HEK293 (cell line): ENCODE results near the gene CPN1.

Experiments
- CTCF ChIA-PET: fragments of 350-600 bp; formaldehyde crosslinking; extraction: SDS; loops from one replicate; lab custom pipeline; 2021; ENCODE audit warnings: antibody characterized with exemption; lab: Yijun Ruan, JAX
- POLR2A ChIA-PET: fragments of 300-600 bp; formaldehyde crosslinking; extraction: SDS; loops from one replicate; lab custom pipeline; 2020; ENCODE audit warnings: antibody characterized with exemption, inconsistent platforms; lab: Yijun Ruan, JAX
- H3K27ac ChIP-seq: fragments of 200-500 bp; sonication (Bioruptor generic); 2 replicates; pipeline ENCODE4 v1.5.1; 2014; ENCODE audit warnings: low read depth, low read length, control low read depth, inconsistent platforms; ENCODE audit errors: extremely low read depth
- H3K36me3 ChIP-seq, 2 experiments: fragments of 200-500 bp in 1 of 2; sonication (Bioruptor generic) in 1 of 2; 1 replicate in 1 of 2; 2 replicates in 1 of 2; pipeline ENCODE4 v1.5.1; 2014 to 2017; ENCODE audit warnings: inconsistent platforms in 2 of 2, low read length in 2 of 2; ENCODE audit not compliant: control insufficient read depth in 2 of 2, insufficient read depth in 1 of 2
- H3K4me1 ChIP-seq: fragments of 200-500 bp; sonication (Bioruptor generic); 2 replicates; pipeline ENCODE4 v1.5.1; 2014; ENCODE audit warnings: mild to moderate bottlenecking, low read length, inconsistent platforms; ENCODE audit not compliant: control insufficient read depth, insufficient read depth
- H3K4me3 ChIP-seq: 2 replicates; pipeline ENCODE4 v1.5.1; 2011; ENCODE audit warnings: low read depth, mild to moderate bottlenecking, control low read depth, low read length, moderate library complexity
- H3K9me3 ChIP-seq: fragments of 200-500 bp; sonication (Bioruptor generic); 2 replicates; pipeline ENCODE4 v1.5.1; 2014; ENCODE audit warnings: low read depth, low read length, inconsistent platforms; ENCODE audit not compliant: control insufficient read depth, insufficient read depth
- HOXA7 ChIP-seq: sonication (generic); formaldehyde crosslinking; IDR thresholded peaks from 2 replicates; pipeline ENCODE4 v1.8.1; 2022; ENCODE audit warnings: missing genetic modification reagents, borderline replicate concordance
- SP2 ChIP-seq: fragments of 450-650 bp; formaldehyde crosslinking; IDR thresholded peaks from 2 replicates; pipeline ENCODE4 v1.5.1; 2016; ENCODE audit warnings: missing biosample characterization, missing genetic modification characterization
- SP7 ChIP-seq: fragments of 450-650 bp; formaldehyde crosslinking; IDR thresholded peaks from 2 replicates; pipeline ENCODE4 v1.5.1; 2016; ENCODE audit warnings: missing biosample characterization, missing genetic modification characterization
- TCF7L2 ChIP-seq: IDR thresholded peaks from 2 replicates; pipeline ENCODE4 v1.6.1; 2011; ENCODE audit warnings: low read depth, mild to moderate bottlenecking, inconsistent platforms, low read length, moderate library complexity, borderline replicate concordance
- ZBTB17 ChIP-seq: fragments of 450-650 bp; formaldehyde crosslinking; IDR thresholded peaks from 2 replicates; pipeline ENCODE4 v1.5.1; 2016; ENCODE audit warnings: missing biosample characterization, missing genetic modification characterization
- ZBTB8A ChIP-seq: fragments of 450-650 bp; formaldehyde crosslinking; IDR thresholded peaks from 2 replicates; pipeline ENCODE4 v1.5.1; 2016; ENCODE audit warnings: missing biosample characterization, missing genetic modification characterization
- ZNF18 ChIP-seq: fragments of 450-650 bp; formaldehyde crosslinking; IDR thresholded peaks from 2 replicates; pipeline ENCODE4 v1.5.1; 2016; ENCODE audit warnings: missing biosample characterization, missing genetic modification characterization
- ZNF302 ChIP-seq: fragments of 450-650 bp; formaldehyde crosslinking; IDR thresholded peaks from 2 replicates; pipeline ENCODE4 v1.5.1; 2016; ENCODE audit warnings: missing biosample characterization, missing genetic modification characterization, low read depth
- ZNF366 ChIP-seq: fragments of 450-650 bp; formaldehyde crosslinking; conservative IDR thresholded peaks from 2 replicates; pipeline ENCODE4 v1.5.1; 2016; ENCODE audit warnings: missing biosample characterization, missing genetic modification characterization
- ZNF514 ChIP-seq: fragments of 450-650 bp; formaldehyde crosslinking; IDR thresholded peaks from 2 replicates; pipeline ENCODE4 v1.5.1; 2016; ENCODE audit warnings: missing biosample characterization, missing genetic modification characterization
- ZNF530 ChIP-seq: fragments of 450-650 bp; formaldehyde crosslinking; IDR thresholded peaks from 2 replicates; pipeline ENCODE4 v1.5.1; 2016; ENCODE audit warnings: low read depth, missing biosample characterization, missing genetic modification characterization
- ZNF837 ChIP-seq: fragments of 450-650 bp; formaldehyde crosslinking; IDR thresholded peaks from 2 replicates; pipeline ENCODE4 v1.5.1; 2016; ENCODE audit warnings: missing biosample characterization, missing genetic modification characterization
- TF ChIP-seq, protein P1 (sequence below): fragments of 450-650 bp; formaldehyde crosslinking; IDR thresholded peaks from 2 replicates; pipeline ENCODE4 v1.5.1; 2016; ENCODE audit warnings: missing biosample characterization, missing genetic modification characterization, borderline replicate concordance
- TF ChIP-seq, protein P2 (sequence below): fragments of 450-650 bp; formaldehyde crosslinking; IDR thresholded peaks from 2 replicates; pipeline ENCODE4; 2016; ENCODE audit warnings: missing biosample characterization, missing genetic modification characterization
- TF ChIP-seq, protein P3 (sequence below): fragments of 450-650 bp; formaldehyde crosslinking; IDR thresholded peaks from 2 replicates; pipeline ENCODE4 v1.5.1; 2016; ENCODE audit warnings: missing biosample characterization, missing genetic modification characterization

Gene CPN1

DNA sequence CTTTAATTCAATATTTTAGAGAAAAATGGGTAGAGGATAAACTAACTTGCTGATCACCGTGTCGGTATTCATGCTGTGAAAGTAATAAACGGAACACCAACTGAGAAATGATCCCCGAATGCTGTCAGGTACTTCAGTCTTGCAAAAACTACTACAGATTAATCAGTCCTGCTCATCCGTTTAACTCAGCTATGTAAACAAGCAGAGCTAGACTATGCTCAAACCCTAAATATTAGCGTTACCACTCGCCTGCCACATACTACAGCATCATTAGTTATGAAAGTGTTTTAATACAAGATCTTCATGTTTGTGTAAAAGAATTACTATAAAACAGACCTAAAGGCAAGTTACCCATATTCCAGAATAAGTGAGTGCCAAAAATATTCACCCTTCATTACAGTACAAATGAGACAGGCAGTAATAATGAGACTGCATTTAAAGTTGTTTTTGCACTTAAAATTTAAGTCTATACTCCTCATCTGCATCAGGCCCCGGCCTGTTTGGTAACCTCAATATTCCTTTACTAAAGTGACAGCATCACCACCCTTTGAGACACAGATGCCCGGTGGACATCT is 72.9 kb downstream of the CPN1 start (continued):
- TF ChIP-seq ZNF18 (tag by site-specific recombination): no peak
- TF ChIP-seq, protein P1, sequence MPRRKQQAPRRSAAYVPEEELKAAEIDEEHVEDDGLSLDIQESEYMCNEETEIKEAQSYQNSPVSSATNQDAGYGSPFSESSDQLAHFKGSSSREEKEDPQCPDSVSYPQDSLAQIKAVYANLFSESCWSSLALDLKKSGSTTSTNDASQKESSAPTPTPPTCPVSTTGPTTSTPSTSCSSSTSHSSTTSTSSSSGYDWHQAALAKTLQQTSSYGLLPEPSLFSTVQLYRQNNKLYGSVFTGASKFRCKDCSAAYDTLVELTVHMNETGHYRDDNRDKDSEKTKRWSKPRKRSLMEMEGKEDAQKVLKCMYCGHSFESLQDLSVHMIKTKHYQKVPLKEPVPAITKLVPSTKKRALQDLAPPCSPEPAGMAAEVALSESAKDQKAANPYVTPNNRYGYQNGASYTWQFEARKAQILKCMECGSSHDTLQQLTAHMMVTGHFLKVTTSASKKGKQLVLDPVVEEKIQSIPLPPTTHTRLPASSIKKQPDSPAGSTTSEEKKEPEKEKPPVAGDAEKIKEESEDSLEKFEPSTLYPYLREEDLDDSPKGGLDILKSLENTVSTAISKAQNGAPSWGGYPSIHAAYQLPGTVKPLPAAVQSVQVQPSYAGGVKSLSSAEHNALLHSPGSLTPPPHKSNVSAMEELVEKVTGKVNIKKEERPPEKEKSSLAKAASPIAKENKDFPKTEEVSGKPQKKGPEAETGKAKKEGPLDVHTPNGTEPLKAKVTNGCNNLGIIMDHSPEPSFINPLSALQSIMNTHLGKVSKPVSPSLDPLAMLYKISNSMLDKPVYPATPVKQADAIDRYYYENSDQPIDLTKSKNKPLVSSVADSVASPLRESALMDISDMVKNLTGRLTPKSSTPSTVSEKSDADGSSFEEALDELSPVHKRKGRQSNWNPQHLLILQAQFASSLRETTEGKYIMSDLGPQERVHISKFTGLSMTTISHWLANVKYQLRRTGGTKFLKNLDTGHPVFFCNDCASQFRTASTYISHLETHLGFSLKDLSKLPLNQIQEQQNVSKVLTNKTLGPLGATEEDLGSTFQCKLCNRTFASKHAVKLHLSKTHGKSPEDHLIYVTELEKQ (tag by site-specific recombination): no peak
- no peak for TF ChIP-seq SP2 (tag by site-specific recombination)
- TF ChIP-seq, protein P2, sequence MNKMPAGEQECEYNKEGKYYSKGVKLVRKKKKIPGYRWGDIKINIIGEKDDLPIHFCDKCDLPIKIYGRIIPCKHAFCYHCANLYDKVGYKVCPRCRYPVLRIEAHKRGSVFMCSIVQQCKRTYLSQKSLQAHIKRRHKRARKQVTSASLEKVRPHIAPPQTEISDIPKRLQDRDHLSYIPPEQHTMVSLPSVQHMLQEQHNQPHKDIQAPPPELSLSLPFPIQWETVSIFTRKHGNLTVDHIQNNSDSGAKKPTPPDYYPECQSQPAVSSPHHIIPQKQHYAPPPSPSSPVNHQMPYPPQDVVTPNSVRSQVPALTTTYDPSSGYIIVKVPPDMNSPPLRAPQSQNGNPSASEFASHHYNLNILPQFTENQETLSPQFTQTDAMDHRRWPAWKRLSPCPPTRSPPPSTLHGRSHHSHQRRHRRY: no peak
- no peak for TF ChIP-seq ZNF514
- no peak for TF ChIP-seq ZNF302 (tag by site-specific recombination)
- no peak for TF ChIP-seq HOXA7 (CRISPR knock-in tag)
- peak; percentile 16; the same call in 1 of the 2 replicates for TF ChIP-seq SP7 (tag by site-specific recombination)
- TF ChIP-seq, protein P3, sequence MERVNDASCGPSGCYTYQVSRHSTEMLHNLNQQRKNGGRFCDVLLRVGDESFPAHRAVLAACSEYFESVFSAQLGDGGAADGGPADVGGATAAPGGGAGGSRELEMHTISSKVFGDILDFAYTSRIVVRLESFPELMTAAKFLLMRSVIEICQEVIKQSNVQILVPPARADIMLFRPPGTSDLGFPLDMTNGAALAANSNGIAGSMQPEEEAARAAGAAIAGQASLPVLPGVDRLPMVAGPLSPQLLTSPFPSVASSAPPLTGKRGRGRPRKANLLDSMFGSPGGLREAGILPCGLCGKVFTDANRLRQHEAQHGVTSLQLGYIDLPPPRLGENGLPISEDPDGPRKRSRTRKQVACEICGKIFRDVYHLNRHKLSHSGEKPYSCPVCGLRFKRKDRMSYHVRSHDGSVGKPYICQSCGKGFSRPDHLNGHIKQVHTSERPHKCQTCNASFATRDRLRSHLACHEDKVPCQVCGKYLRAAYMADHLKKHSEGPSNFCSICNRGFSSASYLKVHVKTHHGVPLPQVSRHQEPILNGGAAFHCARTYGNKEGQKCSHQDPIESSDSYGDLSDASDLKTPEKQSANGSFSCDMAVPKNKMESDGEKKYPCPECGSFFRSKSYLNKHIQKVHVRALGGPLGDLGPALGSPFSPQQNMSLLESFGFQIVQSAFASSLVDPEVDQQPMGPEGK (tag by site-specific recombination): no peak
- TF ChIP-seq ZBTB8A (tag by site-specific recombination): no peak
- no peak for TF ChIP-seq ZNF530 (tag by site-specific recombination)
- no peak for TF ChIP-seq ZNF837

- no peak overlapping the region for H3K27ac ChIP-seq
- ChIA-PET CTCF (interaction anchor here (0.6 to 6.8 kb wide), 16 partner anchors 9 to 349 kb away, joined by 3 to 43 read pairs (median 3); partner anchors contain the start of gene ENTPD7), POLR2A (no interaction called here)
- H3K4me3 ChIP-seq: peak overlapping the region; percentile 72
- TF ChIP-seq ZBTB17 (tag by site-specific recombination) (peak; percentile 11; the same call in 1 of the 2 replicates), TCF7L2 (no peak), ZNF366 (tag by site-specific recombination) (0 out of 2 replicates have a peak, but pooled peaks have one; percentile 10)
- no peaks in the 10 kb centered on the region for H3K36me3 ChIP-seq
- no peaks in the 10 kb centered on the region for H3K9me3 ChIP-seq
- peaks cover 16% of the 10 kb centered on the region for H3K4me1 ChIP-seq
Observed at GRCh38 chr10:100008142-100008522, 73.5 kb downstream of the CPN1 start.
